ENCODE data around the gene PNLIP.

PNLIP gene

DNA sequence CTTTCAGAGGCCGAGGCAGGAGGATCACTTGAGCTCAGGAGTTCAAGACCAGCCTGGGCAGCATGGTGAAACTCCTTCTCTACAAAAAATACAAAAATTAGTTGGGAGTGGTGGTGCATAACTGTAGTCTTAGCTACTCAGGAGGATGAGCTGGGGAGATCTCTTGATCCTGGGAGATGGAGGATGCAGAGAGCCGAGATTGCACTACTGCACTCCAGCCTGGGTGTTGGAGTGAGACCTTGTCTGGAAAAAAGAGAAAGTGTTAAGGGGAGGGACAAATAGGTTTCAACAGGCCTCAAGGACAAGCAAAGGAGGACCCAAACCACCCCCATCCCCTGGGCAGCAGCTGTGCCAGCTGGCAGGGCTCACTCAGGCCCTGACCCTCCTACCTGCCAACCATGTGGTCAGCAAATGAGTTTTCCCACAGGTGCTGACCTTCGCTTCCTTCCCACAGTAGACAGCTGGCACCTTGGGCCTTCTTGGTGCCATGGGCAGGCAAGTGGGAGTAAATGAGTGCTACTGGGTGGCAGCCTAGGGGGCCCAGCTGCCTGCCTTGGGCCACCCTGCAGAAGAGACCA lies 69.6 kb downstream of the PNLIP start:
- no peak for DNase-seq (ENCODE audit: low read depth)

Data from stromal cell of bone marrow (primary cell).